Hepatocyte (in vitro differentiated cells): ENCODE data around the gene TRRAP. TPM values are rescaled to one million over a fixed set of nuclear protein-coding genes. Genes with fewer than 3 reads are reported as not detected.
"Not testable (repeated sequence)": the region's sequence is repeated elsewhere in the genome, so short reads cannot be mapped to it uniquely, and the experiment has no call there.

Source experiments
- DNase-seq: peaks from one replicate; pipeline ENCODE4 v3.0.0-alpha.2; 2016; ENCODE audit warnings: low spot score
- H2AFZ ChIP-seq: fragments of 200-600 bp; sonication (generic); 2 replicates; pipeline ENCODE4 v1.6.0; 2016; ENCODE audit warnings: antibody characterized with exemption, mild to moderate bottlenecking
- H3K27ac ChIP-seq: fragments of 200-600 bp; sonication (generic); 2 replicates; pipeline ENCODE4 v1.5.1; 2016; ENCODE audit warnings: mild to moderate bottlenecking
- H3K27me3 ChIP-seq: fragments of 200-600 bp; sonication (generic); 2 replicates; pipeline ENCODE4 v1.6.1; 2016
- H3K36me3 ChIP-seq: fragments of 200-600 bp; sonication (generic); replicated peaks from 2 replicates; pipeline ENCODE4 v1.5.1; 2016; ENCODE audit warnings: low read depth; ENCODE audit not compliant: insufficient read depth
- H3K4me1 ChIP-seq: fragments of 200-600 bp; sonication (generic); 2 replicates; pipeline ENCODE4 v1.5.1; 2016; ENCODE audit warnings: mild to moderate bottlenecking, moderate library complexity; ENCODE audit not compliant: insufficient read depth
- H3K4me2 ChIP-seq: fragments of 200-600 bp; sonication (generic); 2 replicates; pipeline ENCODE4 v1.6.0; 2016
- H3K4me3 ChIP-seq: fragments of 200-600 bp; sonication (generic); 2 replicates; pipeline ENCODE4 v1.5.1; 2016; ENCODE audit warnings: mild to moderate bottlenecking
- H3K79me2 ChIP-seq: fragments of 200-600 bp; sonication (generic); 2 replicates; pipeline ENCODE4 v1.6.0; 2017; ENCODE audit warnings: mild to moderate bottlenecking
- H3K9me2 ChIP-seq: fragments of 200-600 bp; sonication (generic); replicated peaks from 2 replicates; pipeline ENCODE4 v1.6.0; 2017; ENCODE audit warnings: mild to moderate bottlenecking; ENCODE audit not compliant: insufficient read depth
- H3K9me3 ChIP-seq: fragments of 200-600 bp; sonication (generic); 2 replicates; pipeline ENCODE4 v1.5.1; 2016; ENCODE audit warnings: low read depth, mild to moderate bottlenecking
- H4K20me1 ChIP-seq: fragments of 200-600 bp; sonication (generic); 2 replicates; pipeline ENCODE4 v1.6.0; 2016; ENCODE audit warnings: mild to moderate bottlenecking; ENCODE audit not compliant: insufficient read depth, poor library complexity, severe bottlenecking
- CTCF ChIP-seq: fragments of 200-600 bp; sonication (generic); IDR thresholded peaks from 2 replicates; pipeline ENCODE4 v1.5.1; 2016; ENCODE audit warnings: antibody characterized with exemption, mild to moderate bottlenecking; ENCODE audit not compliant: poor library complexity
- EZH2 ChIP-seq: fragments of 200-600 bp; sonication (generic); IDR thresholded peaks from 2 replicates; pipeline ENCODE4 v1.6.1; 2016; ENCODE audit warnings: antibody characterized with exemption, mild to moderate bottlenecking, borderline replicate concordance
- EZH2phosphoT487 ChIP-seq: fragments of 200-600 bp; sonication (generic); IDR thresholded peaks from one replicate; pipeline ENCODE4 v1.6.1; 2018; ENCODE audit warnings: antibody characterized with exemption, mild to moderate bottlenecking, low read depth, moderate library complexity; ENCODE audit not compliant: unreplicated experiment, severe bottlenecking
- WGBS: methylation state at CpG from one replicate; pipeline ENCODE4 v1.1.6; 2016; ENCODE audit warnings: low lambda C conversion rate; ENCODE audit errors: missing lambda C conversion rate; 5-methylcytosine and 5-hydroxymethylcytosine counted together
- polyA plus RNA-seq: library from polyadenylated mRNA; unstranded; fragments of >200 nt; fragmentation: Nextera tagmentation; extraction: Ambion mirVana; gene quantifications from 2 replicates; pipeline ENCODE4 v1.2.1, GENCODE V29; 2016
- total RNA-seq: library from RNA; depleted of rRNA; stranded (reverse); fragments of >200 nt; gene quantifications from 2 replicates; pipeline ENCODE4 v1.2.3, GENCODE V29; 2014

Gene TRRAP
- total and polyA plus RNA-seq, 2 experiments from 2014 or later: 6.1 to 25.1 TPM

- Histone ChIP-seq H3K27ac (no peak overlapping the region), H3K79me2 (no peaks in the 10 kb centered on the region), H3K4me1 (no peaks in the 10 kb centered on the region), H3K4me2 (no peak overlapping the region), H3K9me3 (no peaks in the 10 kb centered on the region), H3K36me3 (no peaks in the 10 kb centered on the region), H3K27me3 (no peaks in the 10 kb centered on the region), H3K9me2 (no peaks in the 10 kb centered on the region), H2AFZ (no peak overlapping the region), H4K20me1 (no peaks in the 10 kb centered on the region), H3K4me3 (no peak overlapping the region)
- no peak for DNase-seq
- 85% methylated on average over 11 of the region's 11 CpGs for WGBS
- TF ChIP-seq EZH2phosphoT487: no peak
- TF ChIP-seq EZH2: no peak
- no peak for TF ChIP-seq CTCF
Observed at GRCh38 chr7:98840096-98840495, 38.2 kb upstream of the TRRAP start.

GRCh38 chr7:98840722-98841121 lies 37.6 kb upstream of the TRRAP start:
- H3K4me3 ChIP-seq: no peak overlapping the region
- H3K9me2 ChIP-seq: no peaks in the 10 kb centered on the region
- H3K27ac ChIP-seq: no peak overlapping the region
- H3K79me2 ChIP-seq: no peaks in the 10 kb centered on the region
- H3K4me2 ChIP-seq: no peak overlapping the region
- no peaks in the 10 kb centered on the region for H3K4me1 ChIP-seq
- no peak for DNase-seq
- WGBS: 69% methylated on average over 4 of the region's 4 CpGs
- no peaks in the 10 kb centered on the region for H3K27me3 ChIP-seq
- no peaks in the 10 kb centered on the region for H3K36me3 ChIP-seq
- no peaks in the 10 kb centered on the region for H3K9me3 ChIP-seq
- H4K20me1 ChIP-seq: no peaks in the 10 kb centered on the region
- TF ChIP-seq CTCF (no peak), EZH2 (no peak), EZH2phosphoT487 (no peak)
- H2AFZ ChIP-seq: no peak overlapping the region

- no peaks in the 10 kb centered on the region for H4K20me1 ChIP-seq
- no peaks in the 10 kb centered on the region for H3K36me3 ChIP-seq
- no peaks in the 10 kb centered on the region for H3K79me2 ChIP-seq
- 44% methylated on average over 11 of the region's 11 CpGs for WGBS
- H3K4me1 ChIP-seq: no peaks in the 10 kb centered on the region
- H3K27me3 ChIP-seq: no peaks in the 10 kb centered on the region
- peak overlapping the region; percentile 12 for H3K4me2 ChIP-seq
- no peak overlapping the region for H2AFZ ChIP-seq
- H3K4me3 ChIP-seq: no peak overlapping the region
- H3K27ac ChIP-seq: peak overlapping the region; percentile 40
- H3K9me3 ChIP-seq: no peaks in the 10 kb centered on the region
- TF ChIP-seq EZH2 (no peak), EZH2phosphoT487 (no peak), CTCF (peak; percentile 96)
- peak; percentile 73 for DNase-seq
- no peaks in the 10 kb centered on the region for H3K9me2 ChIP-seq
Observed at GRCh38 chr7:98841179-98841997, 36.9 kb upstream of the TRRAP start.

- H4K20me1 ChIP-seq, H3K9me2 ChIP-seq, H3K4me3 ChIP-seq, H3K9me3 ChIP-seq, H2AFZ ChIP-seq, DNase-seq, H3K4me2 ChIP-seq, H3K27me3 ChIP-seq, H3K4me1 ChIP-seq, H3K27ac ChIP-seq, H3K36me3 ChIP-seq, H3K79me2 ChIP-seq: not testable (repeated sequence)
- WGBS: 82% methylated on average over 2 of the region's 2 CpGs
Observed at GRCh38 chr7:98842552-98842951, 35.8 kb upstream of the TRRAP start.
